Measurements from ENCODE around the gene POLD3. TPM values are rescaled to one million over a fixed set of nuclear protein-coding genes. Genes with fewer than 3 reads are reported as not detected.

POLD3 gene
- total and polyA plus RNA-seq, 2 donors (not counting 1 experiment from before 2014, with no cell fraction given): 4.6 to 17.6 TPM

GRCh38 chr11:74571062-74571399 lies 21.4 kb upstream of the POLD3 start:
- H3K9me3 ChIP-seq (ENCODE audit: control extremely low read depth in 1 of 3, control insufficient read depth in 2 of 3, insufficient read depth in 1 of 3, low read length in 2 of 3): no peaks in the 10 kb centered on the region
- H3K4me2 ChIP-seq (replicated peaks; ENCODE audit: low read depth, low read length, poor library complexity, severe bottlenecking): no peak overlapping the region
- H2AFZ ChIP-seq (ENCODE audit: insufficient read depth, low read depth, low read length, poor library complexity, severe bottlenecking): no peak overlapping the region
- Mint-ChIP-seq H3K4me1 (no peaks in the 10 kb centered on the region), H3K27ac (no peak overlapping the region), H3K27me3 (peaks cover 23% of the 10 kb centered on the region), H3K9me3 (ENCODE audit: insufficient read depth) (no peaks in the 10 kb centered on the region), H3K4me3 (no peak overlapping the region)
- no peak for TF ChIP-seq CTCF (IDR thresholded peaks at IDR 0.05)
- no peak for TF ChIP-seq EZH2 (IDR thresholded peaks at IDR 0.05; ENCODE audit: borderline replicate concordance, insufficient read depth, low read depth, low read length, poor library complexity, severe bottlenecking)
- no peak overlapping the region for H3K4me3 ChIP-seq (ENCODE audit: control extremely low read depth in 1 of 5, extremely low read depth in 1 of 5, insufficient read depth in 1 of 5, low read depth in 2 of 5, low read length in 4 of 5)
- no peak for ATAC-seq (ENCODE audit: low read depth)
- H3K36me3 ChIP-seq (replicated peaks in 1 of 2; ENCODE audit: control extremely low read depth in 1 of 2, control insufficient read depth in 1 of 2, extremely low read depth in 1 of 2, insufficient read depth in 2 of 2, low read length in 1 of 2): no peaks in the 10 kb centered on the region
- intact Hi-C loops (cut with micrococcal nuclease): loop anchor here (2.0 to 5.0 kb wide), 2 partner anchors 182 to 314 kb away; no protein-coding TSS in a partner anchor
- H4K20me1 ChIP-seq (ENCODE audit: control insufficient read depth, insufficient read depth, low read length, poor library complexity, severe bottlenecking): no peaks in the 10 kb centered on the region
- ChIA-PET CTCF (interaction anchor here (0.6 to 6.0 kb wide), 11 partner anchors 9 to 1511 kb away, joined by 3 to 53 read pairs (median 3); no protein-coding TSS in a partner anchor), POLR2A (interaction anchor here (0.6 kb wide), 1 partner anchor 118 kb away, joined by 3 read pairs; no protein-coding TSS in a partner anchor)
- no peaks in the 10 kb centered on the region for H3K27me3 ChIP-seq (replicated peaks in 1 of 4; ENCODE audit: control extremely low read depth in 1 of 4, control insufficient read depth in 3 of 4, insufficient read depth in 4 of 4, low read length in 3 of 4)
- no peaks in the 10 kb centered on the region for H3K79me2 ChIP-seq (ENCODE audit: control insufficient read depth, insufficient read depth, low read length)
- H3K4me1 ChIP-seq (ENCODE audit: control insufficient read depth in 2 of 2, insufficient read depth in 2 of 2, low read length in 2 of 2): no peaks in the 10 kb centered on the region
- WGBS (ENCODE audit: insufficient coverage): no CpG with 5 or more reads among the region's 2 CpGs
- H3K27ac ChIP-seq (ENCODE audit: low read length in 2 of 2): no peak overlapping the region
- DNase-seq: no peak
- no peak overlapping the region for H3K9ac ChIP-seq (ENCODE audit: low read length)

- Histone ChIP-seq H3K4me2 (replicated peaks; ENCODE audit: low read depth, low read length, poor library complexity, severe bottlenecking) (no peak overlapping the region), H3K79me2 (ENCODE audit: control insufficient read depth, insufficient read depth, low read length) (no peaks in the 10 kb centered on the region), H3K36me3 (replicated peaks in 1 of 2; ENCODE audit: control extremely low read depth in 1 of 2, control insufficient read depth in 1 of 2, extremely low read depth in 1 of 2, insufficient read depth in 2 of 2, low read length in 1 of 2) (no peaks in the 10 kb centered on the region), H2AFZ (ENCODE audit: insufficient read depth, low read depth, low read length, poor library complexity, severe bottlenecking) (no peak overlapping the region), H3K4me1 (ENCODE audit: control insufficient read depth in 2 of 2, insufficient read depth in 2 of 2, low read length in 2 of 2) (no peaks in the 10 kb centered on the region), H3K27me3 (replicated peaks in 1 of 4; ENCODE audit: control extremely low read depth in 1 of 4, control insufficient read depth in 3 of 4, insufficient read depth in 4 of 4, low read length in 3 of 4) (no peaks in the 10 kb centered on the region), H3K9me3 (ENCODE audit: control extremely low read depth in 1 of 3, control insufficient read depth in 2 of 3, insufficient read depth in 1 of 3, low read length in 2 of 3) (no peaks in the 10 kb centered on the region), H3K4me3 (ENCODE audit: control extremely low read depth in 1 of 5, extremely low read depth in 1 of 5, insufficient read depth in 1 of 5, low read depth in 2 of 5, low read length in 4 of 5) (no peak overlapping the region), H3K9ac (ENCODE audit: low read length) (no peak overlapping the region), H3K27ac (ENCODE audit: low read length in 2 of 2) (no peak overlapping the region), H4K20me1 (ENCODE audit: control insufficient read depth, insufficient read depth, low read length, poor library complexity, severe bottlenecking) (no peaks in the 10 kb centered on the region)
- intact Hi-C loops (cut with micrococcal nuclease): loop anchor here (5.0 kb wide), 1 partner anchor 315 kb away; no protein-coding TSS in a partner anchor
- no peak for DNase-seq
- no peaks in the 10 kb centered on the region for H3K9me3 Mint-ChIP-seq (ENCODE audit: insufficient read depth)
- WGBS (ENCODE audit: insufficient coverage): 100% methylated on average over 1 of the region's 4 CpGs
- POLR2A ChIA-PET: no interaction called here
- CTCF ChIA-PET: interaction anchor here (2.2 to 6.0 kb wide), 3 partner anchors 119 to 317 kb away, joined by 12 to 53 read pairs (median 17); no protein-coding TSS in a partner anchor
- H3K4me3 Mint-ChIP-seq: no peak overlapping the region
- H3K27me3 Mint-ChIP-seq: peaks cover 23% of the 10 kb centered on the region
- no peak for TF ChIP-seq EZH2 (IDR thresholded peaks at IDR 0.05; ENCODE audit: borderline replicate concordance, insufficient read depth, low read depth, low read length, poor library complexity, severe bottlenecking)
- TF ChIP-seq CTCF (IDR thresholded peaks at IDR 0.05): no peak
- no peak overlapping the region for H3K27ac Mint-ChIP-seq
- H3K4me1 Mint-ChIP-seq: no peaks in the 10 kb centered on the region
- no peak for ATAC-seq (ENCODE audit: low read depth)
These were observed 20.0 kb upstream of the POLD3 start for GRCh38 chr11:74572349-74572748.

Data from B cell (primary cell).